Measurements from ENCODE around the gene CALU. TPM values are rescaled to one million over a fixed set of nuclear protein-coding genes. Genes with fewer than 3 reads are reported as not detected.

Gene CALU
- total and polyA plus RNA-seq, 2 experiments from 2014 or later = 136 to 179 TPM

GRCh38 chr7:128703609-128704241, 35.4 kb upstream of the CALU start:
- H3K9me2 ChIP-seq (ENCODE audit: insufficient read depth) = no peaks in the 10 kb centered on the region
- ATAC-seq = no peak
- H3K9me3 Mint-ChIP-seq = peaks cover 10% of the 10 kb centered on the region

More at GRCh38 chr7:128703609-128704241, 35.4 kb upstream of the CALU start:
- Histone ChIP-seq H3K4me1 (ENCODE audit: insufficient read depth) (peaks cover 26% of the 10 kb centered on the region; the same call in 1 of the 2 replicates), H3K4me3 (no peak overlapping the region), H3K36me3 (ENCODE audit: insufficient read depth) (no peaks in the 10 kb centered on the region), H4K20me1 (replicated peaks; ENCODE audit: insufficient read depth) (no peaks in the 10 kb centered on the region), H3K27ac (ENCODE audit: low read depth) (no peak overlapping the region), H3K27me3 (ENCODE audit: insufficient read depth) (no peaks in the 10 kb centered on the region; the same call in 1 of the 2 replicates), H3K4me2 (no peak overlapping the region), H3K79me2 (replicated peaks; ENCODE audit: insufficient read depth) (no peaks in the 10 kb centered on the region), H3F3A (replicated peaks; ENCODE audit: low read depth) (no peaks in the 10 kb centered on the region), H2AFZ (no peak overlapping the region)
- no peak for DNase-seq (ENCODE audit: low spot score)
- peaks cover 3% of the 10 kb centered on the region; the same call in 1 of the 3 replicates for H3K36me3 Mint-ChIP-seq (ENCODE audit: low read depth)
- peaks cover under 1% of the 10 kb centered on the region for H3K27me3 Mint-ChIP-seq (ENCODE audit: insufficient read depth, low read depth, poor library complexity)
- no peak for TF ChIP-seq EZH2 (IDR thresholded peaks at IDR 0.05; ENCODE audit: low read depth, unreplicated experiment)
- TF ChIP-seq ETS1 (IDR thresholded peaks at IDR 0.05) = no peak
- TF ChIP-seq ZNF331 (CRISPR knock-in tag; IDR thresholded peaks at IDR 0.05; ENCODE audit: low read depth) = no peak
- TF ChIP-seq ZNF114 (CRISPR knock-in tag; IDR thresholded peaks at IDR 0.05) = no peak
- no peak for TF ChIP-seq CREB1 (CRISPR knock-in tag; IDR thresholded peaks at IDR 0.05; ENCODE audit: low read depth)
- TF ChIP-seq NANOG (IDR thresholded peaks at IDR 0.05; ENCODE audit: borderline replicate concordance) = no peak
- TF ChIP-seq ZNF462 (CRISPR knock-in tag; IDR thresholded peaks at IDR 0.05) = no peak
- no peak for TF ChIP-seq REST (IDR thresholded peaks at IDR 0.05; ENCODE audit: unreplicated experiment)
- H3K27ac Mint-ChIP-seq = no peak overlapping the region
- no peak overlapping the region for H3K4me3 Mint-ChIP-seq
- H3K4me1 Mint-ChIP-seq = peaks cover 23% of the 10 kb centered on the region

All from GM23338 (cell line).